Stimulated activated CD4-positive, alpha-beta T cell treated with anti-CD3 and anti-CD28 coated beads, Interleukin-4, amount 100 ng/mL, for 24 hours (primary cell): ENCODE results near the gene RAB6B.

Experiments
- DNase-seq: peaks from one replicate; pipeline ENCODE4 v3.0.0-alpha.2; 2020

RAB6B gene

DNA sequence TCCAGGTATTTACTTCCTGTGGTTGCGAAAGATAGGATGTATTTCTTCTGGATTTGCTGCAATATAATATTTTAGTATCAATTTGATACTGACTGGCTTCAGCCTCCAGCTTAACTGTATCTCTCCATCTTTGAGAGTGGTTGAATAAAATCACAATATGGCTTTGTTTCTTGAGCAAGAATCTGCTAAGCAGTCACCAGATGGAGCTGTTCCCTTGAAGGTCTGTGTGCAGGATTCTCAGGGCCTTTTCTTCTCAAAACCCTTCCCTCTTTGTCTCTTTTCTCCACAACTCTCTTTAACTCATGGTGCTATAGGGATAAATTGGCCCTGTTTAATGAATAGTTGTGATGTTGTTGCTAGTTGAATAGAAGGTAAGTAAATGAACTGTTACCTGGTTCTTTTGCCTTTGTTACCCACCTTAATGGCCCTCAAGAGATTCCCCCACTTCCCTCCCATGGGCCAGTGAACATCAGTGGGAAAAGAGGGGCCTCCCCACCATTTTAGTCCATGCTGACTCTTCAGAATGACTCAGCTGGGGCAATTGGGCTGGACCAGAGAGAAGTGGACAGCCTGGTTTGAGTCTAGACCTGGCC, 34.8 kb upstream of the RAB6B start:
- no peak for DNase-seq

DNA sequence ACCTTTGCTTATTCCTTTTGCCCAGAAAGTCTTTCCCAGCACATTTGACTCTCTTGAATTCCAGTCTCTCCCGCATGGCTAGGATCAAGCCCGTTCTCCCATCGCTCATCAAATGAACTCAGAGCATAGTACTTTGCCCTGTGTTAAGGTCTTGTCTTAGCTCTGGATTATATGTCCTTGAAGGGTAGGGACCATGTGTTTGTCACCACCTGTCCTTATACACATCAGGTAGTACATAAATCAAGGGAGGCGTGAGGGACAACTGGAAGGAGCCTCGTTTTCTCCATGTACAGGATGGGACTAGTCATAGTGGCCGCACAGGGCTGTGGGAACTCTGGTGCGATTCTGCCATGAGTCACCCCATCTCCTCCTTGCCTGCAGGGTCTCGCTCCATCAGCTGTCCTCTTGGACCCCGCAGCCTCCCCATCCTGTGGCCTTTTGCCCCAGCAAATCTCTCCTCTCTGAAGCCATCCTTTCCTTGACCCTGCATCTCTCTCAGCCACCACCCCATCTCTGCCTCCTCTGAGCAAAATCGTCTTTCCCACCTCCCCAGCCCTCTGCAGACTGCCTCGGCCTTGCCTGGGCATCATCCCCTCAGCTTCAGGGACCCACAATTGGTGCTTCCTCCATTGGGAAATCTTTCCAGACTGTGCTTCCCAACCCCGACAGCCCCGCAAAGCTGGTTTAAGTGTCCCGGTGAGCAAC, 33.4 kb upstream of the RAB6B start:
- DNase-seq, result no peak

DNA sequence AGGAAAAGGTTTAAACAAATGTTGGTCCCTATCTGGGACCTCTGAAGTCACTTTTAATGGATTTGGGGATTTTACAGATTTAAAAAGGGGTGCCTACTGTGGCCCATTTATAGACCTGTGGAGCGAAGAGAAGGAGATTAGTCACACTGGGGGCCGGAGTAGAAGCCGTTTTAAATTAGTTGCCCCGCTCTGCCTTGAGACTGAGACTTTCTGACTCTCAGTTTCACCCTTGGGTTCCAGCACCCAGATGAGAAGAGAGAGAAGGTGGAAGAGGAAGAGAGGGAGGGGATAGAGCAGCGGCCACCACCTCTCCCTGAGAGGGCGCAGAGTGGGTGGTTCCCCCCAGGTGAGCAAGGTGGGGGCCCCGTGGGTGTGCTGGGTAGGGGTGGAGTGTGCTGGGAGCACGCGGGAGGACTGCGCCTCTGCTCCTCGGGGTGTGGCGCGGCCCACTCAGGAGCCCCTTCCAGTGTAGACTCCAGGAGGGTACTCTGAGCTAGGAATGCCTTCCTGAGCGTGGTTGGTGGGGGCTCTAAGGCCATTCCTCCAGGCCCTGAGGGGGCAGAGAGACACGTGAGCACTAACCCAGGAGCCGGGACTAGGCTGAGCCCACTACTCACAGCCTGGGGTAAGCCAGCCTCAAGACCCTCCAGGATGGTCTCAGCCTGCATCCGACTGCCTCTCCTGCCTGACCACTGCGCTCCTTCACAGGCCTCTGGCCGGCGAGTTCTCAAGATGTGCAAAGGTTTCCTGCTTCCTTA, 32.6 kb upstream of the RAB6B start:
- DNase-seq, result no peak

DNA sequence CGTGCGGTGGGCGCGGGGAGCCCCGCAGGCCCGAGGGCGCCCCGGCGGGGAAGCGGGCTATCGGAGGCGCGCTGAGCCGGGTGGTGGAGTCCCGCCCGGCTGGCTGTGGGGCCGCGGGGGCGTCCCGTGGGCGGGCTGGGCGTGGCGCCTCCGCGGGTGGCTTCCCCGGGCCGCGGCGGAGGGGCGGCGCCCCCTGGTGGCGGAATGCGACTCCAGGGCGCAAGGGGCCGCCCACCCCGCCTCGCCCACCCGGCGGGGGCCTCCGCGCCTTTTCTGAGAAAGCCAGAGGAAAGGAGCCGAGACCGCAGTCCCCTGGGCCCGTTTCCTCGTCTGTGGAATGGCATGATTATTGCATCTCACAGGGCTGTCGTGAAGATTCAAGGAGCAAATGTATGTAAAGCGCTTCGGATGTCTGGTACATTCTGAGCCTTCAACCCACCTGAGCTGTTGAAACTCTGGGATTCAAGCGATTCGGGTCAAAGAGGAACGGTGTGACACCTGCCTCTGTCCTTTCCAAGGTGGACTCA, 31.9 kb upstream of the RAB6B start:
- peak; percentile 68 for DNase-seq

DNA sequence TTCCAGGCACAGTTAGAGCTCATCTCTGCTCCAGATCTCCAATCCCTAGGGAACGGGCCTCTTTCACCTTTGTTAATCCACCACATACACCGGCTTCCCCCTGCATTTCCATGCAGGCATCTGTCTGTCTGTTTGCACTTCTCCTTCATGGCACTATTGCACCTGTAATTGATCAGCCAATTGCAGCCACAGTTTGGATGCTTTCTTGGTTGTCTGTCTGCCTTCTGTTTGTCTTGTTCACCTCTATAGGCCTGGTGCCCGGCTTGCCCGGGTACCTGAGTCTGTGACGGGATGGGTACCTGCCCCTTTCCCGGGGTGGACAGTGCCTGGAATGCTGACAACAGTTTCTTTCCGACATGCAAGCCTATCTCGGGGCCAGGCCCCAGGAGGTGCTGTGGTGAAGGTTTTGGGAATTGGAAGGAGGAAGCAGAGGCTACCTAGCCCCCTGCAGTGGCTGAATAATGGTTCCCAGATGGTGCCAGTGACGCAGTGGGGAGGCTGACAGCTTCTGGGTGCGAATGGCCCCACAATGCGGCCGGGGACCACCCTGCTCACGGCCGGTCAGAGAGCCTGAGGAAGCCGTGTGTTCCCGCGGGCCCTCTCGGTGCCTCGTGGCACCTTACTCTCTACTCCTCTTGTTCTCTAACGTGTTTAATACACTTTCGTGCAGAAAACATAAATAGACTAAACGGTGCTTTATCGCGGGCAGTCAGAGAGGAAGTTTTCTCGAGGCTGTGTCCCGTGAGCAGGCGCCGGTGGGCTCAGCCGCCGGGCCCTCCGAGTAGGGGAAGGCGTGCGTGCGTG, 31.3 kb upstream of the RAB6B start:
- DNase-seq, result no peak

DNA sequence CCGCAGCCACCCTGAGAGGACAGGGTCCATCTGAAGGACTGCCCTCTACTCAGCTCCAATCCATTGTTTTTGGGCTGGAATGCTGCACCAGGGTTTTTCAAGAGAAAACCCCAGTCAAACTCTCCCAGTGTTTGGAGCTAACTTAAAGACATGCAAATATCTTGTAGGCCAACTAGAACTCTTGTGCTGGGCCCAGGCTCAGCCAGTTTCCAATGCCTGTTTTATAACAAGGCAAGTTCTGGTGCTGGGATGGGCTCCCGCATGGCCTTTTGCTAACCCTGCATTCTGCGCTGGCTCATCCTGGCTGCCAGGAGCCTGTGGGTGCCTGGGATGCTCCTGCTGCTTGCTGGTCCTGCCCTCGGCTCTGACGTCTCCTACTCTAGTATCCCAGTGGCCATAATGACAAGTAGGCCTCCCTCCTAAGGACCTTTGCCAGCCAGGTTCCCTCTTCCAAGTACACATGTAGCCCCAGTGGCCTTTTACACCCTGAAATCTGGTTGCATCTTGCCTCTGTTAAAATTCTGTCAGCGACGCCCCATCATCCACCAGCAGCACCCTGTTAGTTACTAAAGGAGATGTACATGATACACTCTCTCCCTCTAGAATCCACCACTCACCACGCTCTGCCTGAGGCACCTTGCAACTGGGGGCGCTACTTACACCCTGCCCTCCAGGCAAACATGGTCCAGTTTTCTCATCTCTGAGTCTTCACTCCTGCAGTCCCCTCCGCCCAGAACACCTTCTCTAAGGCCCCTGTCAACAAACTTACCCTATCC, 30.5 kb upstream of the RAB6B start:
- DNase-seq, result no peak

DNA sequence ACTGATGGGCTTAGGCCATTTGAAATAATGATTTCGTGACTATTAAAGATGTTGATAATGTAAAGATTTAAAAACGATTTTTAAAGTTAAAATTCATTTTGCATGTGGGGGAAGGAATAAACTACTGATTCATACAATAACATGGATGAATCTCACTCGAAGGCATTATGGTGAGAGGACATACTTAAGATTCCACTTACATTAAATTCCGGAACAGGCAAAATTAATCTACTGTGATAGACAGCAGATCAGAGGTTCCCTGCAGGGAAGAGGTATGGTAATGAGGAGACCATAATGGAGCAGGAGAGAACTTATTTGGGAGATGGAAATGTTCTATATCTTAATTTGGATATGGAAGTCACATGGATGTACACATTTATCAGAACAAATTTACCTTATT, 28.4 kb upstream of the RAB6B start:
- DNase-seq, result no peak

DNA sequence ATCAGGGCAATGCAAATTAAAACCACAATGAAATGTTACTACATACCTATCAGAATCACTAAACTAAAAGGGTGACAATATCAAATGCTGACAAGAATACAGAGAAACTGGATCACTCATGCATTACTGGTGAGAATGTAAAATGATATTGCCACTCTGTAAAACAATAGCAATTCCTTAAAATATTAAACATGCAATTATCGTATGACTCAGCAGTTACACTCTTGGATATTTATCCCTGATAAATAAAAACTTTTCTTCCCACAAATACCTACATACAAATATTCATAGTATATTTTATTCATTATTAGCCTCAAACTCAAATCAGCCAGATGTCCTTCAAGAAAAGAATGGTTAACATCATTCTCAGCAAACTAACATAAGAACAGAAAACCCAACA, 25.9 kb upstream of the RAB6B start:
- DNase-seq, result no peak

DNA sequence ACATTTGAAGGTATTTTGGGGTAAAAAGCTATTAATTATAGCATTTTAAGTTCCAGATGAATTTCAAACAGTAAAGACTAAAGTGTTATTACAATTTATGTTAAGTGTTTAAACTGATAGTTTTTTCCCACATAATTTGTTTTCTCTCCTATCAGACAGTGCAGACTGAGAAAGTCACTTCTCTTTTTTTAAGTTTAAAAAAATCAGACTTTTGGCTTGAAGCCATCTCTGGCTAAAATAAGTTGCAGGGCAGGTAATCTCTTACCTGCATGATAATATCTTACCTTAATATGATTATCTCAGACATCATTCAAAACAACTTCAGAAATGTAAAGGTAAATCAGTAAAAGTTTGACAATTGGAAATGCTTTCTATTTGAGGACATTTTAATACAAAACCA, 21.5 kb upstream of the RAB6B start:
- no peak for DNase-seq

DNA sequence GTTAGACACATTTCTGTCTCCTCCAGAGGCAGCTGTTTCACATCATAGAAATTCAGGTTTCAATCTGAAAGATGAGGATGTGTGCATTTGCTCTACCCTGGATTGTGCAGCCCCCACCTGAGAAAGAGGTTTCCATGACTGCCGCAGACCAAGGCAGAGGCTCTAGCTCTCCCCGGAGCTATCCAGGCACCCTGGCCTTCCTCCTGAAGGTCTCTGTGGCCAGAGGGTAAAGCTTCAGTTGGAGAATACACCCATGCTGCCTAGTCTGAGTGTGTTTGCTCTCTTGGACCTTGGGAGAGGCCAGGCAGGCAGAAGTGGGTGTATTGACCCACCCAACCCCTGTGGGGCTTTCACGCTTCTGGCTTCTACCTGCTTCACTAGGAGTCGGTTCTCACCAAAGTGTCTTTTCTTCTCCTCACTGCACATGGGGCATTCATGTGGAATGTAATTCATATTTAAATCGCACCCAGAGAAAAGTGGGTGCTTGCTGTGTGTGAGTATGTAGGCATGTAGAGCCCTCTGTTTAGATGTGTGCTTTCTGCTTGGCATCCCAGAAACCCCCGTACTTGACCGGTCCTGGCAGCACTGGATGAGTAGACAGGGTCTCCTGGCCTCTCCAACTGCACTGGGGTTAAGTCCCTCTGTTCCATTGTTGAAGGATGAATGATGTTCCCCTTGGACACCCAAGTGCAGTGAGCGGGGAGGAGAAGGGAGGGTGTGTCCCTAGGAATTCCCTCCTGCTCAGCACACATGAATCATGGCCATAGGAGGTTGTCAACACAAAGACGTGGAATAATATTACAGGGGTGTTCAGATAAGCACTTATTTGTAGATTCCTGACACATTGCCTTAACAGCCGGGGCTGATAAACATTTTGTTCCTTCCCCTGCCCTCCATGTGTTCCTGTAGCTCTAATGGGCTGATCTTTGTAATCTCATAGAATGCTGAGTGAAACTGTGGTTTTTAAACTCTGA, 20.3 kb upstream of the RAB6B start:
- DNase-seq, result no peak

DNA sequence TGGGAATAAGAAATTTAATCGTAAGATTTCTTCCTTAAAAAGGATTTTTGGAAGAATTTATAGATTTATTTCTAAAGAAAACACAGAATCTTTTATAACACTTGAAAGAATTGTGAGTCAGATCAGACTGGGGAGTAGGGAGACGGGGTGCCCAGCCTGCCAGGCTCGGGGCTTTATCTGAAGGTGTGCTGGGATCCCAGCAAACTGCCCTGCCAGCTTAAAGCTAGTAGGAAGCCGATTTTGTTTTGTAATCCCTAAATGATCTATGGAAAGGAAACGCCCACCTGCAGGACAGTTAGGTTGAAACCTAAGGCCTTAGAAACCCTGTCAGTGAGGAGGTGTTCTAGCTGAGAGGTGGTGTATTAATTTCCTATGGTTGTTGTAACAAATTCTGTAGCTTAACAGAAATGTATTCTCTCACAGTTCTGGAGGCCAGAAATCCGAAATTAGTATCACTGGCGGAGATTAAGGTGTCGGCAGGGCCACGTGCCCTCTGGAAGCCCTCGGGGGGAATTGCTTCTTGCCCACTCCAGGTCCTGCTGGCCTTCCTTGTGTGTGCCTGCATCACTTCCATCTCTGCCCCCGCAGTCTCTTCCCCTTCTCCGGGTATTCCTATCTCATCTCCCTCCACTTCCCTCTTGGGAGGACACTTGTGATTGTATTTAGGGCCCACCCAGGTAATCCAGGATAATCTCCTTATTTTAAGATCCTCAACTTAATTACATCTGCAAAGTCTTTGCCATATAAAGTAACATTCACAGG, 19.3 kb upstream of the RAB6B start:
- DNase-seq, result no peak

DNA sequence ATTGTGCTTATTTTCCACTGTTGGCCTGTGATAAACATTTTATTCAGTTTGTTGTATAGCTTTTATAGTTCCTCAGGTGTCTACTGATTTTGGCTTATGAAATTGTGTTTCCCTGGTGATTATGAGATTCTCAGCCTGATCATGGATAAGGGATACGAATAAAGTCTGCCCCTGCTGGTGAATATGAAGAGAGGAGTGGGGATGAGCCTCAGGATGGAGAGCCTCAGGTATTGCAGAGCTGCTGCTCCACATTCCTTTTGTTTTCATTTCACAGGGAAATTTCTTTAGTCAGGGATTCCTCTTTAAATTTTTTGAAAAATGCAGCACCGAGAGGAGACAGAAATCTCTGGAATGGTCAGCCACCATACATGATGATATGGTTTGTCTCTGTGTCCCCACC, 14.7 kb upstream of the RAB6B start:
- no peak for DNase-seq

DNA sequence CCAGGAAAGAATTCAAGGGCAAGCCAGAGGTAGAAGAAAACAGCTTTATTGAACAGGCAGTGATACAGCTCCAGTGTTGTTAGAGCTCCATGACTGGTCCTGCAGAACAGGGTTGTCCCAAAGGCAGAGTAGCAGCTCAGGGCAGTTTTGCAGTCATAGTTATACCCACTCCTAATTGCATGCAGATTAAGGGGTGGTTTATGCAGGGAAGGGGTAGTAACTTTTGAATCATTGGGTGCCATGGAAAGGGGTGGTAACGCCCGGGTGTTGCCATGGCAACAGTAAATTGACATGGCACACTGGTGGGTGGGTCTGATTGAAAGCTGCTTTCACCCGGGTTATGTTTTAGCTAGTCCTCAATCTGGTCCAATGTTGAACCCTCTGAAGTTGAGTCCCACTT, 9.7 kb upstream of the RAB6B start:
- no peak for DNase-seq

DNA sequence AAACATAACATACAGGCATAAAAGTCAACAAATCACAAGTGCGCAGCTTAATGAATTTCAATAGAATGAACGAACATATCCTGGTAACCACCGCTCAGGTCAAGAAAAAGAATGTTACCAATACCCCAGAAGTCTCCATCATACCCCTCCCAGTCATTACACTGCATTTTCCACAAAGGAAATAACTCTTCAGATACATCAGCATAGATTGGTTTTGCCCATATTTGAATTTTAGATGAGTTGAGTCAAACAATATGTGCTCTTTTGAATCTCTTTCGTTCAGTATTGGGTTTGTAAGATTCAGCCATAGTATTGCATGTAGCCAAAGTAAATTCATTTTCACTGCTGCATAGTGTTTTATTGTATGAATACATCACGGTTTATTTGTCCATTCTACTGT, 6.2 kb upstream of the RAB6B start:
- DNase-seq, result no peak

DNA sequence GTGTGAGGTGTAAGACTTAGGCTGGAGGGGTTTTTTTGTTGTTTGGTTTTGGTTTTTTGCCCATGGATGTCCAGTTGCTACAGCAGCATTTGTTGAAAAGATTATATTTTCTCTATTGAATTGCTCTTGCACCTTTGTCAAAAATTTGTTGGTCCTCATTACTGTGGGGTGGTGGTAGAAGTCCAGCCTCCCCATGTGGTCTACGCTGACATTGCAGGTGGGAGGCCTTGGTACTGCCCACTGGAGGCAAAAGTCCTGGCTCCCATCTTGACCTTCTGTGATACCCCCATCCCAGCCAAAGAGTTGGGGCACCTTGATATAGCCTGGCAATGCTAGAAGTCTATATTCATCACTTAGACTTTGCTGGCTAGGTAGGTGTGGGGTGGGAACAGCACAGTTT, 5.4 kb upstream of the RAB6B start:
- no peak for DNase-seq

DNA sequence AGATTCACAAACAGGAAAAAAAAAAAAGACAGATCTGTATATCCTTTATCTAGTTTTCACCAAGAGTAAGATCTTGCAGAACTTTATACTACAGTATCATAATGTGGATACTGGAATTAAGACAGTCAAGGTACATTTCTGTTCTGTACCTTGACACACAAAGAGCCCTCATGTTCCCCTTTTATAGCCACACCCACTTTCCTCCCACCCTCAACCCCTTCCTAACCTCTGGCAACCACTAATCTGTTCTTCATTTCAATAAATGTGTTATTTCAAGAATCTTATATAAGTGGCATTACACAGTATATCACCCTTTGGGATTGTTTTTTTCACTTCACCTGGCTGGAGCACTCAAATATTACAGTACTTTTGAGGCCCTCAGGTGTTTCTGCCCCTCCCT, 3.6 kb upstream of the RAB6B start:
- DNase-seq, result no peak

DNA sequence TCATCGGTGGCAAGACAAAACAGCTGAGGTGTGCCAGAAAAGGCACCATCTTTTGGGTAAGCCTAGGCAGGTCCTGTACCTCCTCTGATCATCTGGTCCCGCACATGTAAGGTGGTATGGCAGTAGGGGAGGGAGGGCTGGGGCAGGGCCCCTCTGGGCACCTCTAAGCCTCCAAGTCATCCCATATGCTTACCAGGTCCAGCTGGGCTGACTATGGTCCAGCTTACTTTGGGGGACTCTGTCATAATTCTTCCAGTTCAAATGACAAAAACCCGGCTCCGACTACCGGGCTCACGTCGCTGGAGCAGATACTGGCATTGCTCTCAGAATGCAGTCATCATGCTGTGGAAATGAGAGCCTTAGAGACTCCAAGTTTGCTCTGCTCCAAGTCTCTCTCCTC, 1.9 kb upstream of the RAB6B start:
- DNase-seq, result no peak

DNA sequence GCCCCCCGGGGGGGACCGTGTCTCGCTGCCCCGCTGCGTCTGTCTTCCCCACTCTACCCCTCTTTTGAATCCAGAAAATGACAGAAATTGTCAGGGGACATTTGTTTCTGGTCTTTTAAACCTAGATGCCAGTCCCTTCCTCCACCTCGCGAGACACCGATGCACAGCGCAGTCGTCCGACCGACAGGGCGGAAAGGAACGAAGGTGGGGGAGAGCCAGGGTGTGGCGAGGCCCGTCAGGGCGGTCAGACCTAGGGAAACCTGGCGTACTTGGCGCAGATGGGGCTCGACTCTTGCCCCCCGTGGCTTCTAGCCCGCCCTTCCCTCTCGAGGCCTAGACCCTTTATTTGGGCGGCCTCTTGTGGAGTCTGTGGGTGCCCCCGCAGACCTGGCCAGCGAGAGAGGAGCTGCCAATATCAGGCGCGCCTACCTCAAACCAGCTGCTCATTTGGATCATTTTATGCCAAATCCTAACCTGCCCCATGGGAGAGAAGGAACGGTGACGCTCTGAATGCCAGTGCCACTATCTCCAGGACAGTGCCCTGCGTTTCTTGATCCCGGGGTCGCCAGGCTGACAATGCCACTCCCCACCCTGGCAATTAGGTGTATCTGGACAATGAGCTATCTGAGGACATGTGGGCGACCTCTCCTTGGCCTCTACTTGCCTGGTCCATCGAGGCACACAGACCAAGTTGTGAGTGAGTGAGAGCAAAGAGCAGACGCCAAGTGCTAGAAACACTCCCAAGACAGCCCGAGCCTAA, 500 bp upstream of the RAB6B start:
- no peak for DNase-seq

DNA sequence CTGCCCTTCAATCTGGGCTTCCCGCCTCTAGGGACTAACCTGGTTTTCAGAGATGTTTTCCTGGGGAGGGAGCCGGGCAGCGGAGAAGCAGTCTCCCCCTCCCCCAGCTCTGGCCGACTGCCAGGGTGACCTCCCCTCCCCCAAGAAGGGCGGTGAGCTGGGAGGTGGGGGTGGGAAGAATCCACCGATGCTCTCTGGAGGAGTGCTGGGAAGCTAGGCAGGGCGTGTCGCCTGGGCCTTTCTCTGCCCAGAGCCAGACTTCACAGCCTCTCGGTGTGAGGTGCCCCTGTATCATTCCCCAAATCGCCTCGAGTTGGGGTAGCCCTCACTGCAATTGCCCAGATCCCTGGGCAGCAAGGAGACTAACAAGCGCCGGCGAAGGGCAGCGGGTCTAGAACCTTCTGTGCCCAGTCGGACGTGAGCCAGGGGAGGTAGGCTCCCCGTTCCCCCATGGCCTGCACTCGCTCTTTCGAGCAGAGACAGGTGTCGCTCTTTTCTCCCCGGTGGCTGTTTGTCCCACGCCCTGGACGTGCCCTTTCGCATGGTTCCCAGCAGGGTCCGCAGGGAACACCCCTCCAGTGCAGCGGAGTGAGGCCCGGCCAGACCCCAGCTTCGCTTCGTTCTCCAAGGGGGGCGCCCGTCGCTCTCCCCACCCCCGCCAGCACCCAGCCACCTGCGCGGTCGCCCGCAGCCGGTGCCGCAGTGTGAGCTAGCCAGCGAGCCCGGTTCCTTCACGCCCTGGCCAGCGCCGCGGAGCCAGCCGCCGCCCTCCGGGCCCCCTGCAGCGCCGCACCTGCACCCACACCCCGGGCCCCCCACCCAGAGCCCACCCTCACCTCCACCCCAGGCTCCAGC, 1.1 kb downstream of the RAB6B start:
- no peak for DNase-seq
